Erythroblast (primary cell): ENCODE results near the gene FANCE.

Experiments used
- GATA1 ChIP-seq: IDR thresholded peaks from 2 replicates; pipeline ENCODE4 v1.6.1; 2011; ENCODE audit warnings: low read depth, mild to moderate bottlenecking, control low read depth, low read length, moderate library complexity
- POLR2A ChIP-seq: IDR thresholded peaks from 2 replicates; pipeline ENCODE4 v1.6.1; 2011; ENCODE audit warnings: mild to moderate bottlenecking, low read length

- TF ChIP-seq POLR2A: no peak
- no peak for TF ChIP-seq GATA1
Measured at GRCh38 chr6:35492258-35492973, 40.3 kb downstream of the FANCE start.
